Measurements from ENCODE around the gene CLEC2B.
A peak's percentile ranks its signal among the peaks of the same experiment; 100 is the strongest.

CLEC2B gene

GRCh38 chr12:9868951-9869306 lies 225 bp downstream of the CLEC2B start:
- no peak for DNase-seq (ENCODE audit: low read depth in 2 of 2)

- DNase-seq (ENCODE audit: low read depth in 2 of 2): no peak
Observed at GRCh38 chr12:9868311-9868801, 798 bp downstream of the CLEC2B start.

- DNase-seq (ENCODE audit: low read depth in 2 of 2): no peak
Observed at GRCh38 chr12:9867531-9867930, 1.6 kb downstream of the CLEC2B start.

- no peak for DNase-seq (ENCODE audit: low read depth in 2 of 2)
Observed at GRCh38 chr12:9866860-9867269, 2.3 kb downstream of the CLEC2B start.

- DNase-seq (ENCODE audit: low read depth in 2 of 2): no peak
Observed at GRCh38 chr12:9864913-9865675, 4.1 kb downstream of the CLEC2B start.

- no peak for DNase-seq (ENCODE audit: low read depth in 2 of 2)
Observed at GRCh38 chr12:9858135-9858534, 11.0 kb downstream of the CLEC2B start.

GRCh38 chr12:9856894-9857293 lies 12.3 kb downstream of the CLEC2B start:
- DNase-seq (ENCODE audit: low read depth in 2 of 2): no peak

- DNase-seq (ENCODE audit: low read depth in 2 of 2): no peak
Observed at GRCh38 chr12:9856151-9856550, 13.0 kb downstream of the CLEC2B start.

GRCh38 chr12:9851927-9852326 lies 17.2 kb downstream of the CLEC2B start:
- no peak for DNase-seq (ENCODE audit: low read depth in 2 of 2)

- no peak for DNase-seq (ENCODE audit: low read depth in 2 of 2)
Observed at GRCh38 chr12:9851050-9851449, 18.1 kb downstream of the CLEC2B start.

GRCh38 chr12:9848899-9849298 lies 20.3 kb downstream of the CLEC2B start:
- DNase-seq (ENCODE audit: low read depth in 2 of 2): no peak

- no peak for DNase-seq (ENCODE audit: low read depth in 2 of 2)
Observed at GRCh38 chr12:9843407-9843806, 25.7 kb downstream of the CLEC2B start.

- no peak for DNase-seq (ENCODE audit: low read depth in 2 of 2)
Observed at GRCh38 chr12:9831720-9832119, 37.4 kb downstream of the CLEC2B start.

GRCh38 chr12:9829982-9830381 lies 39.2 kb downstream of the CLEC2B start:
- no peak for DNase-seq (ENCODE audit: low read depth in 2 of 2)

- no peak for DNase-seq (ENCODE audit: low read depth in 2 of 2)
Observed at GRCh38 chr12:9829483-9829882, 39.7 kb downstream of the CLEC2B start.

GRCh38 chr12:9827209-9827888 lies 41.8 kb downstream of the CLEC2B start, which contains the start of gene KLRF1:
Gene KLRF1 (plus strand): TSS chr12:9827481. CDS start chr12:9827545, 64 bp downstream.
- DNase-seq (ENCODE audit: low read depth in 2 of 2): no peak

GRCh38 chr12:9820281-9820930 lies 48.7 kb downstream of the CLEC2B start:
- no peak for DNase-seq (ENCODE audit: low read depth in 2 of 2)

- peak; percentile 84 to 91 for DNase-seq (ENCODE audit: low read depth in 2 of 2)
Observed at GRCh38 chr12:9813821-9814798, 55.0 kb downstream of the CLEC2B start.

- DNase-seq (ENCODE audit: low read depth in 2 of 2): no peak
Observed at GRCh38 chr12:9811621-9812020, 57.5 kb downstream of the CLEC2B start.

- no peak for DNase-seq (ENCODE audit: low read depth in 2 of 2)
Observed at GRCh38 chr12:9810671-9811070, 58.5 kb downstream of the CLEC2B start.

- no peak for DNase-seq (ENCODE audit: low read depth in 2 of 2)
Observed at GRCh38 chr12:9809866-9810265, 59.3 kb downstream of the CLEC2B start.

Measured in stimulated activated CD4-positive, alpha-beta T cell treated with anti-CD3 and anti-CD28 coated beads, Interleukin-15, amount 100 ng/mL, for 48 hours (primary cell).